K562 (cell line): ENCODE results near the gene CRLF3. TPM values are rescaled to one million over a fixed set of nuclear protein-coding genes. Genes with fewer than 3 reads are reported as not detected.

Experiments used
- CTBP1 ChIP-seq: fragments of 450-650 bp; IDR thresholded peaks from 2 replicates; pipeline ENCODE4 v1.6.1; 2016; ENCODE audit warnings: borderline replicate concordance
- EWSR1 ChIP-seq: fragments of 450-650 bp; IDR thresholded peaks from 2 replicates; pipeline ENCODE4 v1.6.1; 2018; ENCODE audit warnings: borderline replicate concordance, mild to moderate bottlenecking, low read depth, moderate library complexity; ENCODE audit not compliant: partially characterized antibody
- LARP7 ChIP-seq: fragments of 450-650 bp; IDR thresholded peaks from 2 replicates; pipeline ENCODE4 v1.6.1; 2016
- NBN ChIP-seq: fragments of 450-650 bp; IDR thresholded peaks from 2 replicates; pipeline ENCODE4 v1.6.1; 2016; ENCODE audit warnings: low read depth, mild to moderate bottlenecking
- NCOA4 ChIP-seq: fragments of 450-650 bp; IDR thresholded peaks from 2 replicates; pipeline ENCODE4 v1.6.1; 2018; ENCODE audit warnings: mild to moderate bottlenecking; ENCODE audit not compliant: partially characterized antibody
- SIN3A ChIP-seq, 2 experiments: fragments of 150-350 bp in 1 of 2; IDR thresholded peaks; 2 replicates each; pipeline ENCODE4 v1.6.1; 2011 to 2016; ENCODE audit warnings: borderline replicate concordance in 2 of 2, low read depth in 2 of 2, low read length in 2 of 2, mild to moderate bottlenecking in 2 of 2, moderate library complexity in 2 of 2; ENCODE audit not compliant: control insufficient read depth in 1 of 2
- SRSF9 ChIP-seq: fragments of 200-400 bp; formaldehyde crosslinking; IDR thresholded peaks from 2 replicates; pipeline ENCODE4 v1.6.1; 2017; ENCODE audit warnings: low read depth, low read length, borderline replicate concordance
- TEAD1 ChIP-seq, 2 experiments: fragments of 450-650 bp in 1 of 2; sonication (generic) in 1 of 2; formaldehyde crosslinking; IDR thresholded peaks; 2 replicates each; pipeline versions ENCODE4 v1.4.0 to v1.8.0; 2020 to 2022; ENCODE audit warnings: mild to moderate bottlenecking in 2 of 2, missing genetic modification reagents in 1 of 2
- TOE1 ChIP-seq, 2 experiments: fragments of 450-650 bp in 1 of 2; sonication (generic) in 1 of 2; formaldehyde crosslinking in 1 of 2; IDR thresholded peaks; 2 replicates each; pipeline versions ENCODE4 v1.7.1 to v1.8.0; 2016 to 2022; ENCODE audit warnings: borderline replicate concordance in 2 of 2, mild to moderate bottlenecking in 2 of 2, antibody characterized with exemption in 1 of 2, inconsistent platforms in 1 of 2, low read depth in 1 of 2, missing genetic modification reagents in 1 of 2, moderate library complexity in 1 of 2
- ZNF140 ChIP-seq: fragments of 250-450 bp; sonication (Bioruptor Pico); IDR thresholded peaks from 2 replicates; pipeline ENCODE4 v1.8.0; 2021; ENCODE audit warnings: moderate library complexity, mild to moderate bottlenecking, inconsistent platforms
- polyA plus RNA-seq, 8 experiments: library from polyadenylated mRNA; depleted of rRNA in 4 of 8; stranded (reverse) in 5 of 8; unstranded in 3 of 8; fragments of >200 nt; fragmentation: Nextera tagmentation in 2 of 8; fragmentation: Illumina TruSeq in 1 of 8; extraction: Ambion mirVana in 2 of 8; extraction: Trizol in 1 of 8; gene quantifications; 2 replicates each; pipeline versions ENCODE4 v1.2.1 to v1.2.3, GENCODE V29; 2011 to 2014; ENCODE audit warnings: inconsistent platforms in 1 of 8, missing spikeins in 1 of 8
- total RNA-seq, 7 experiments: library from RNA; depleted of rRNA in 6 of 7; stranded (reverse); fragments of >200 nt in 6 of 7; fragmentation: Illumina TruSeq in 2 of 7; extraction: Trizol in 2 of 7; gene quantifications; 2 replicates each; pipeline versions ENCODE4 v1.2.1 to v1.2.3, GENCODE V29; 2011 to 2021; ENCODE audit warnings: low replicate concordance in 1 of 7
- TF ChIP-seq, protein P1 (sequence below): fragments of 450-650 bp; formaldehyde crosslinking; IDR thresholded peaks from 2 replicates; pipeline ENCODE4 v1.4.0; 2020; ENCODE audit warnings: mild to moderate bottlenecking, moderate library complexity
- TF ChIP-seq, protein P2 (sequence below): fragments of 250-450 bp; sonication (Bioruptor Pico); IDR thresholded peaks from 2 replicates; pipeline ENCODE4 v1.9.0; 2021; ENCODE audit warnings: mild to moderate bottlenecking
- TF ChIP-seq, protein P3 (sequence below), 2 experiments: fragments of 450-650 bp; formaldehyde crosslinking in 1 of 2; IDR thresholded peaks; 2 replicates each; pipeline versions ENCODE4 v1.4.0 to v1.6.1; 2014 to 2020; ENCODE audit warnings: mild to moderate bottlenecking in 2 of 2, borderline replicate concordance in 1 of 2, low read depth in 1 of 2
- TF ChIP-seq, protein P4 (sequence below): sonication (generic); formaldehyde crosslinking; IDR thresholded peaks from 2 replicates; pipeline ENCODE4 v1.8.0; 2022; ENCODE audit warnings: mild to moderate bottlenecking, missing genetic modification reagents

CRLF3 gene
- total and polyA plus RNA-seq, 9 of the 15 experiments (the other 6 are each of a cell fraction or from before 2014, with no cell fraction given) = 13.2 to 55.9 (median 29.8) TPM

DNA sequence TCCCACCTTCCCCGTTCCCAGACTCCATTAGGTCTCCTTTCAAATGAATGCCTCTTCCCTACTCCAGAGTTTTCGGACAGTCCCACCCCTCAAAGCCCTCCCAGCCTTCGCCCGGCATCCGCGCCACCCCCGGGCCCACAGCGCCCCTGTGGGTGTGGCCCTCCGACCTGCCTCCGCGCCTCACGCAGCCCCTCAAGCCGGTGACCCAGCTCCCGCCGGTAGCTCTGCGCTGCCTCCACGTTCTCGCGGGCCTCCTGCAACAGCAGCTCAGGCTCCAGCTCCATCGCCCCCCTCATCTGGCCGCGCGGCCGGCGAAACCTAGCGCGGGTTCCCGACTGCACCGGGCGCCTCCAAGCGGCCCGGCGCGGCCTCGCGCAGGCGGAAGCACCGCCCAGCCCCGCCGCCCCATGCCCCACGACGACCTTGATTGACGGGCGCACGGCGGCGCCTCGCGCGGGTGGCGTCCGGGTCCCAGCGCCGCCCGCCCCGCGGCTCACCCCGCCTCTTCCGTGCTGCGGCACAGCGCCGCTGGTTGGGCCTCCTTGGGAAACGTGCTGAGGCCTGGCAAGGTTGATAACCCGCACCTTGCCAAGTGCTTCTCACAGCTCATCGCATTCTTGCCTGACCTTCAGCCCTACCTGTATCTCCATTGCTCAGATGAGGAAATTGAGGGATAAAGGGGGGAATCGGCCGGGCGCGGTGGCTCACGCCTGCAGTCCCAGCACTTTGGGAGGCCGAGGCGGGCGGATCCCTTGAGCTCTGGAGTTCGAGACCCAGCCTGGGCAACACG, at the start of gene CRLF3 (continued):
- TF ChIP-seq, protein P1, sequence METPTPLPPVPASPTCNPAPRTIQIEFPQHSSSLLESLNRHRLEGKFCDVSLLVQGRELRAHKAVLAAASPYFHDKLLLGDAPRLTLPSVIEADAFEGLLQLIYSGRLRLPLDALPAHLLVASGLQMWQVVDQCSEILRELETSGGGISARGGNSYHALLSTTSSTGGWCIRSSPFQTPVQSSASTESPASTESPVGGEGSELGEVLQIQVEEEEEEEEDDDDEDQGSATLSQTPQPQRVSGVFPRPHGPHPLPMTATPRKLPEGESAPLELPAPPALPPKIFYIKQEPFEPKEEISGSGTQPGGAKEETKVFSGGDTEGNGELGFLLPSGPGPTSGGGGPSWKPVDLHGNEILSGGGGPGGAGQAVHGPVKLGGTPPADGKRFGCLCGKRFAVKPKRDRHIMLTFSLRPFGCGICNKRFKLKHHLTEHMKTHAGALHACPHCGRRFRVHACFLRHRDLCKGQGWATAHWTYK (CRISPR knock-in tag) = peak; percentile 67; the same call in 1 of the 2 replicates
- TF ChIP-seq TOE1 (IDR thresholded peaks at IDR 0.05; ENCODE audit: borderline replicate concordance) (peak; percentile 51; the same call in 1 of the 2 replicates), TOE1 (CRISPR knock-in tag; IDR thresholded peaks at IDR 0.05; ENCODE audit: borderline replicate concordance, low read depth) (no peak), EWSR1 (no peak), LARP7 (no peak; the same call in 1 of the 2 replicates), TEAD1 (CRISPR knock-in tag; IDR thresholded peaks at IDR 0.05) (peak in 1 of 2 experiments; percentile 57; a peak in 1 of 4 replicates), SIN3A (IDR thresholded peaks at IDR 0.05; ENCODE audit: borderline replicate concordance in 2 of 2, control insufficient read depth in 1 of 2, low read depth in 2 of 2, low read length in 2 of 2) (peak in 1 of 2 experiments; percentile 52; a peak in 2 of 4 replicates), SRSF9 (no peak), NBN (no peak), NCOA4 (no peak), ZNF140 (no peak), CTBP1 (peak; percentile 92)
- TF ChIP-seq, protein P2, sequence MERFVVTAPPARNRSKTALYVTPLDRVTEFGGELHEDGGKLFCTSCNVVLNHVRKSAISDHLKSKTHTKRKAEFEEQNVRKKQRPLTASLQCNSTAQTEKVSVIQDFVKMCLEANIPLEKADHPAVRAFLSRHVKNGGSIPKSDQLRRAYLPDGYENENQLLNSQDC (CRISPR knock-in tag) = no peak
- TF ChIP-seq, protein P3, sequence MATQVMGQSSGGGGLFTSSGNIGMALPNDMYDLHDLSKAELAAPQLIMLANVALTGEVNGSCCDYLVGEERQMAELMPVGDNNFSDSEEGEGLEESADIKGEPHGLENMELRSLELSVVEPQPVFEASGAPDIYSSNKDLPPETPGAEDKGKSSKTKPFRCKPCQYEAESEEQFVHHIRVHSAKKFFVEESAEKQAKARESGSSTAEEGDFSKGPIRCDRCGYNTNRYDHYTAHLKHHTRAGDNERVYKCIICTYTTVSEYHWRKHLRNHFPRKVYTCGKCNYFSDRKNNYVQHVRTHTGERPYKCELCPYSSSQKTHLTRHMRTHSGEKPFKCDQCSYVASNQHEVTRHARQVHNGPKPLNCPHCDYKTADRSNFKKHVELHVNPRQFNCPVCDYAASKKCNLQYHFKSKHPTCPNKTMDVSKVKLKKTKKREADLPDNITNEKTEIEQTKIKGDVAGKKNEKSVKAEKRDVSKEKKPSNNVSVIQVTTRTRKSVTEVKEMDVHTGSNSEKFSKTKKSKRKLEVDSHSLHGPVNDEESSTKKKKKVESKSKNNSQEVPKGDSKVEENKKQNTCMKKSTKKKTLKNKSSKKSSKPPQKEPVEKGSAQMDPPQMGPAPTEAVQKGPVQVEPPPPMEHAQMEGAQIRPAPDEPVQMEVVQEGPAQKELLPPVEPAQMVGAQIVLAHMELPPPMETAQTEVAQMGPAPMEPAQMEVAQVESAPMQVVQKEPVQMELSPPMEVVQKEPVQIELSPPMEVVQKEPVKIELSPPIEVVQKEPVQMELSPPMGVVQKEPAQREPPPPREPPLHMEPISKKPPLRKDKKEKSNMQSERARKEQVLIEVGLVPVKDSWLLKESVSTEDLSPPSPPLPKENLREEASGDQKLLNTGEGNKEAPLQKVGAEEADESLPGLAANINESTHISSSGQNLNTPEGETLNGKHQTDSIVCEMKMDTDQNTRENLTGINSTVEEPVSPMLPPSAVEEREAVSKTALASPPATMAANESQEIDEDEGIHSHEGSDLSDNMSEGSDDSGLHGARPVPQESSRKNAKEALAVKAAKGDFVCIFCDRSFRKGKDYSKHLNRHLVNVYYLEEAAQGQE (IDR thresholded peaks at IDR 0.05; ENCODE audit: borderline replicate concordance) = peak; percentile 32; the same call in 1 of the 2 replicates
- TF ChIP-seq, protein P3 (CRISPR knock-in tag; IDR thresholded peaks at IDR 0.05; ENCODE audit: low read depth) = no peak
- TF ChIP-seq, protein P4, sequence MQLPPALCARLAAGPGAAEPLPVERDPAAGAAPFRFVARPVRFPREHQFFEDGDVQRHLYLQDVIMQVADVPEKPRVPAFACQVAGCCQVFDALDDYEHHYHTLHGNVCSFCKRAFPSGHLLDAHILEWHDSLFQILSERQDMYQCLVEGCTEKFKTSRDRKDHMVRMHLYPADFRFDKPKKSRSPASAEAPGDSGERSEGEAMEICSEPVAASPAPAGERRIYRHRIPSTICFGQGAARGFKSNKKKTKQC = 0 out of 2 replicates have a peak, but pooled peaks have one; percentile 45
